AML-193 (cell line): ENCODE results near the gene ANKLE1.
"Not testable (repeated sequence)": the region's sequence is repeated elsewhere in the genome, so short reads cannot be mapped to it uniquely, and the experiment has no call there.

Source experiments
- DNase-seq, 2 experiments: peaks; one replicate each; lab custom pipeline; 2025; lab: John Stamatoyannopoulos, UW

The ANKLE1 gene

GRCh38 chr19:17246681-17247425 lies 34.8 kb upstream of the ANKLE1 start:
- DNase-seq: no peak

GRCh38 chr19:17248011-17248776 lies 33.5 kb upstream of the ANKLE1 start:
- DNase-seq: no peak

- DNase-seq: no peak
Measured at GRCh38 chr19:17249887-17250548, 31.7 kb upstream of the ANKLE1 start.

- DNase-seq: no peak
Measured at GRCh38 chr19:17254636-17255035, 27.1 kb upstream of the ANKLE1 start.

- no peak for DNase-seq
Measured at GRCh38 chr19:17255150-17255621, 26.5 kb upstream of the ANKLE1 start.

- no peak for DNase-seq
Measured at GRCh38 chr19:17256130-17256529, 25.6 kb upstream of the ANKLE1 start.

- no peak for DNase-seq
Measured at GRCh38 chr19:17259118-17259780, 22.5 kb upstream of the ANKLE1 start.

- DNase-seq: no peak
Measured at GRCh38 chr19:17259934-17260333, 21.8 kb upstream of the ANKLE1 start.

- peak; percentile 81 to 82 for DNase-seq
Measured at GRCh38 chr19:17260842-17261325, 20.8 kb upstream of the ANKLE1 start.

- no peak for DNase-seq
Measured at GRCh38 chr19:17262557-17262956, 19.1 kb upstream of the ANKLE1 start.

- no peak for DNase-seq
Measured at GRCh38 chr19:17263712-17264640, 17.7 kb upstream of the ANKLE1 start.

GRCh38 chr19:17264641-17264979 lies 17.1 kb upstream of the ANKLE1 start, which contains the start of gene USHBP1:
Gene USHBP1 (minus strand): TSS chr19:17264745. CDS start chr19:17264299, 446 bp downstream.
- DNase-seq: no peak

GRCh38 chr19:17266026-17266425 lies 15.7 kb upstream of the ANKLE1 start:
- DNase-seq: no peak

- DNase-seq: no peak
Measured at GRCh38 chr19:17266589-17266974, 15.1 kb upstream of the ANKLE1 start.

GRCh38 chr19:17266975-17267788 lies 14.5 kb upstream of the ANKLE1 start, which contains the start of gene BABAM1:
Gene BABAM1 (plus strand): TSS chr19:17267443. CDS start chr19:17268807, 1,364 bp downstream.
- peak; percentile 97 to 99 for DNase-seq

GRCh38 chr19:17268754-17269153 lies 12.9 kb upstream of the ANKLE1 start:
- DNase-seq: no peak

- not testable (repeated sequence) for DNase-seq
Measured at GRCh38 chr19:17274892-17275291, 6.8 kb upstream of the ANKLE1 start.

GRCh38 chr19:17275441-17276175 lies 6.1 kb upstream of the ANKLE1 start:
- DNase-seq: no peak

- no peak for DNase-seq
Measured at GRCh38 chr19:17279436-17279835, 2.3 kb upstream of the ANKLE1 start.
